ENCODE results near the gene SERPINB3. TPM values are rescaled to one million over a fixed set of nuclear protein-coding genes. Genes with fewer than 3 reads are reported as not detected.
"Not testable (repeated sequence)": the region's sequence is repeated elsewhere in the genome, so short reads cannot be mapped to it uniquely, and the experiment has no call there.

SERPINB3 gene
- polyA plus RNA-seq, 4 donors = 0.09 to 0.22 (median 0.17) TPM; not detected in 1

- DNase-seq (ENCODE audit: low read depth in 4 of 4, low spot score in 3 of 4) = no peak
Observed at GRCh38 chr18:63648241-63648640, 13.5 kb downstream of the SERPINB3 start.

- no peak for DNase-seq (ENCODE audit: low read depth in 4 of 4, low spot score in 3 of 4)
Observed at GRCh38 chr18:63646936-63647335, 14.8 kb downstream of the SERPINB3 start.

GRCh38 chr18:63644694-63645093, 17.0 kb downstream of the SERPINB3 start:
- not testable (repeated sequence) for DNase-seq (ENCODE audit: low read depth in 4 of 4, low spot score in 3 of 4)

GRCh38 chr18:63644142-63644541, 17.6 kb downstream of the SERPINB3 start, which contains the start of gene SERPINB4:
Gene SERPINB4, minus strand, starts transcription at chr18:63644256. Its CDS starts 679 bp downstream, at chr18:63643577.
- DNase-seq (ENCODE audit: low read depth in 4 of 4, low spot score in 3 of 4) = not testable (repeated sequence)

- DNase-seq (ENCODE audit: low read depth in 4 of 4, low spot score in 3 of 4) = not testable (repeated sequence)
Observed at GRCh38 chr18:63642668-63643356, 18.9 kb downstream of the SERPINB3 start.

- not testable (repeated sequence) for DNase-seq (ENCODE audit: low read depth in 4 of 4, low spot score in 3 of 4)
Observed at GRCh38 chr18:63641157-63641680, 20.5 kb downstream of the SERPINB3 start.

GRCh38 chr18:63637703-63638102, 24.0 kb downstream of the SERPINB3 start:
- DNase-seq (ENCODE audit: low read depth in 4 of 4, low spot score in 3 of 4) = no peak

GRCh38 chr18:63627819-63628218, 33.9 kb downstream of the SERPINB3 start:
- DNase-seq (ENCODE audit: low read depth in 4 of 4, low spot score in 3 of 4) = no peak

GRCh38 chr18:63626431-63626830, 35.3 kb downstream of the SERPINB3 start:
- no peak for DNase-seq (ENCODE audit: low read depth in 4 of 4, low spot score in 3 of 4)

GRCh38 chr18:63624863-63625262, 36.8 kb downstream of the SERPINB3 start:
- no peak for DNase-seq (ENCODE audit: low read depth in 4 of 4, low spot score in 3 of 4)

GRCh38 chr18:63619661-63620060, 42.0 kb downstream of the SERPINB3 start:
- DNase-seq (ENCODE audit: low read depth in 4 of 4, low spot score in 3 of 4) = no peak

GRCh38 chr18:63617915-63618234, 43.8 kb downstream of the SERPINB3 start:
- DNase-seq (ENCODE audit: low read depth in 4 of 4, low spot score in 3 of 4) = no peak

GRCh38 chr18:63617049-63617914, 44.4 kb downstream of the SERPINB3 start:
- DNase-seq (ENCODE audit: low read depth in 4 of 4, low spot score in 3 of 4) = no peak

- DNase-seq (ENCODE audit: low read depth in 4 of 4, low spot score in 3 of 4) = no peak
Observed at GRCh38 chr18:63613420-63613819, 48.3 kb downstream of the SERPINB3 start.

- no peak for DNase-seq (ENCODE audit: low read depth in 4 of 4, low spot score in 3 of 4)
Observed at GRCh38 chr18:63606526-63606925, 55.2 kb downstream of the SERPINB3 start.

Other genes starting within 250 kb of the SERPINB3 start
- gene VPS4B, start 239.4 kb downstream of the SERPINB3 start, polyA plus RNA-seq (ENCODE audit: insufficient read length in 4 of 4) = 10 to 100 TPM; 52.8 to 64.9 (median 63.1) TPM
- under 1 TPM in 1 of 4 donors, not detected in 3; 0.04 TPM for gene SERPINB5, start 184.9 kb downstream of the SERPINB3 start, polyA plus RNA-seq (ENCODE audit: insufficient read length in 4 of 4)
- under 1 TPM in 1 of 4 donors, not detected in 3; 0.04 TPM for gene SERPINB12, start 119.5 kb downstream of the SERPINB3 start, polyA plus RNA-seq (ENCODE audit: insufficient read length in 4 of 4)
- gene SERPINB13, start 74.5 kb downstream of the SERPINB3 start, polyA plus RNA-seq (ENCODE audit: insufficient read length in 4 of 4) = under 1 TPM in 1 of 4 donors, not detected in 3; 0.01 TPM
- under 1 TPM in 1 of 4 donors, not detected in 3; 0.06 TPM for gene SERPINB4, start 17.6 kb downstream of the SERPINB3 start, polyA plus RNA-seq (ENCODE audit: insufficient read length in 4 of 4)
- not detected for gene SERPINB11, start 41.1 kb upstream of the SERPINB3 start, polyA plus RNA-seq (ENCODE audit: insufficient read length in 4 of 4)
- under 1 TPM; 0.55 to 0.90 (median 0.65) TPM for gene SERPINB7, start 113.5 kb upstream of the SERPINB3 start, polyA plus RNA-seq (ENCODE audit: insufficient read length in 4 of 4)
- gene SERPINB2, start 225.8 kb upstream of the SERPINB3 start, polyA plus RNA-seq (ENCODE audit: insufficient read length in 4 of 4) = under 1 TPM in 3 of 4 donors, not detected in 1; 0.14 to 0.34 (median 0.19) TPM
- under 1 TPM in 3 of 4 donors, not detected in 1; 0.04 to 0.34 (median 0.08) TPM for gene SERPINB10, start 246.1 kb upstream of the SERPINB3 start, polyA plus RNA-seq (ENCODE audit: insufficient read length in 4 of 4)

All from right renal pelvis (tissue), 4 donors.